ENCODE data around the gene TMOD3. TPM values are rescaled to one million over a fixed set of nuclear protein-coding genes. Genes with fewer than 3 reads are reported as not detected.

TMOD3 gene
- total and polyA plus RNA-seq, 4 donors, result 12.4 to 108 (median 41.1) TPM

DNA sequence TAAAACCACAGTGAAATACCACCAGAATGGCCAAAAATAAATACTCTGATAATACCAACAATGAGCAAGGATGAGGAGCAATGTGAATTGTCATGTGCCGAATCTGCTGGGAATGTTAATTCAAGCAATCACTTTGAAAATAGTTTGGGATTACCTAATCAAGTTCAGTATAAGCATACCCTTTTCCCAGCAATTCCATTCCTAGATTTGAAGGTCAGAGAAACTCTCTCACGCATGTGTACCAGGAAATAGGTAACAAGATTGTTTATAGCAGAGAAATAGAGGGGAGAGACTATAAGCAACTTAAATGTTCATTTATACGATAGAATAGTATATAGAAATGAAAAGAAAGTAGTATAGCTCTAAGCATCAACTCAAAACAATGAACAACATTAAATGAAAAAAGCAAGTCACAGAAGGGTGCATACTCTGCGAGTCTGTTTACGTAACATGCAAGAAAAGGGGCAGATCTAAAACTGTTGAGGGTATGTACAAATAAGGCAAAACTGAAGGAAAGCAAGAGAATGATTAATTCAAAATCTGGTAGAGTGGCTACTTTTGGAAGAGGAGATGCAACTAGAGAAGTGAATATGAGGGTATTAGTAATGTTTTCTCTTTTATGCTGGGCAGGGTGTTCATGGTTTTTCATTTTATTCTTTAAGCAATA lies 27.4 kb downstream of the TMOD3 start:
- WGBS, 2 donors, result 65 to 76% methylated on average over 5 of the region's 5 CpGs
- Histone ChIP-seq H3K4me3 (no peak overlapping the region), H3K27ac (ENCODE audit: low read depth in 1 of 2, low read length in 1 of 2) (no peak overlapping the region), H3K27me3 (ENCODE audit: control insufficient read depth in 3 of 3, insufficient read depth in 3 of 3, low read length in 2 of 3) (no peaks in the 10 kb centered on the region), H3K36me3 (ENCODE audit: control insufficient read depth in 4 of 4, insufficient read depth in 4 of 4, low read length in 4 of 4) (peaks cover 0 to 4% (median under 1%) of the 10 kb centered on the region in 4 donors), H3K9ac (ENCODE audit: insufficient read depth in 1 of 2, low read length in 2 of 2) (no peak overlapping the region), H3K4me1 (ENCODE audit: control insufficient read depth in 5 of 5, insufficient read depth in 5 of 5, low read length in 5 of 5) (peaks cover 5 to 15% (median 7%) of the 10 kb centered on the region in 5 donors), H3K9me3 (ENCODE audit: control insufficient read depth in 4 of 4, insufficient read depth in 3 of 4, low read length in 3 of 4) (no peaks in the 10 kb centered on the region)
- TF ChIP-seq, protein P1, sequence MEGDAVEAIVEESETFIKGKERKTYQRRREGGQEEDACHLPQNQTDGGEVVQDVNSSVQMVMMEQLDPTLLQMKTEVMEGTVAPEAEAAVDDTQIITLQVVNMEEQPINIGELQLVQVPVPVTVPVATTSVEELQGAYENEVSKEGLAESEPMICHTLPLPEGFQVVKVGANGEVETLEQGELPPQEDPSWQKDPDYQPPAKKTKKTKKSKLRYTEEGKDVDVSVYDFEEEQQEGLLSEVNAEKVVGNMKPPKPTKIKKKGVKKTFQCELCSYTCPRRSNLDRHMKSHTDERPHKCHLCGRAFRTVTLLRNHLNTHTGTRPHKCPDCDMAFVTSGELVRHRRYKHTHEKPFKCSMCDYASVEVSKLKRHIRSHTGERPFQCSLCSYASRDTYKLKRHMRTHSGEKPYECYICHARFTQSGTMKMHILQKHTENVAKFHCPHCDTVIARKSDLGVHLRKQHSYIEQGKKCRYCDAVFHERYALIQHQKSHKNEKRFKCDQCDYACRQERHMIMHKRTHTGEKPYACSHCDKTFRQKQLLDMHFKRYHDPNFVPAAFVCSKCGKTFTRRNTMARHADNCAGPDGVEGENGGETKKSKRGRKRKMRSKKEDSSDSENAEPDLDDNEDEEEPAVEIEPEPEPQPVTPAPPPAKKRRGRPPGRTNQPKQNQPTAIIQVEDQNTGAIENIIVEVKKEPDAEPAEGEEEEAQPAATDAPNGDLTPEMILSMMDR (IDR thresholded peaks at IDR 0.05; ENCODE audit: control extremely low read depth, extremely low read depth), result no peak
- no peak for DNase-seq
- no peak for ATAC-seq (ENCODE audit: insufficient read depth, low FRiP score)

DNA sequence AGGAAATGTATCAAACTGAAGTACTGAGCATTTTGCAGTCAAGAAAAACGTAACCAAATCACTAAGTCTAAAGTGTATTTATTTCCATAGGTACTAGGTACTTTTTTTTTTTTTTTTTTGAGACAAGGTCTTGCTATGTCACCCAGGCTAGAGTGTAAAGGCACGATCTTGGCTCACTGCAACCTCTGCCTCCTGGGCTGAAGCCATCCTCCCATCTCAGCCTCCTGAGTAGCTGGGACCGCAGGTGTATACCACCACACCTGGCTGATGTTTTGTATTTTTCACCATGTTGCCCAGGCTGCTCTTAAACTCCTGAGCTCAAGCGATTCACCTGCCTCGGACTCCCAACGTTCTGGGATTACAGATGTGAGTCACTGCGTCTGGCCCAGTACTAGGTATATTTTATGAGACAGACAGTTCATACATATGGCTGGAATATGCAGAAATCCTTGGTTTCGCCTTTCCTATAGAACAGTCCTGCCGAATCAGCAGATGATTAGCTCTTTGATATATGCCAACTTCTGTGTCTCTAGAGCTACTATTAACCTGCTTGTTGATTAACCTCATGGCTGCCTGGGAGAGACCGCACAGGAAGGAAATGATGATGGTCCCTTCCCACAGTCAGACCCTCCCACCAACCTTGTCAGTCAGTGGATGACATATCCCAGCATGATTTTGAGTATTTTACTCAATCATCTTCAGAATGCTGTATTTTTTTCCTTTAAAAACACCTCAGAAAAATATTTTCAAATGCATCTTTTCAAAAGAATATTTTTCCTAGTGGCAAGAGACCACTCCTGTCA lies 32.3 kb downstream of the TMOD3 start:
- Histone ChIP-seq H3K36me3 (ENCODE audit: control insufficient read depth in 4 of 4, insufficient read depth in 4 of 4, low read length in 4 of 4) (peaks cover 13 to 18% (median 15%) of the 10 kb centered on the region in 4 donors), H3K9ac (ENCODE audit: insufficient read depth in 1 of 2, low read length in 2 of 2) (no peak overlapping the region), H3K4me3 (no peak overlapping the region), H3K27me3 (ENCODE audit: control insufficient read depth in 3 of 3, insufficient read depth in 3 of 3, low read length in 2 of 3) (no peaks in the 10 kb centered on the region), H3K27ac (ENCODE audit: low read depth in 1 of 2, low read length in 1 of 2) (no peak overlapping the region), H3K4me1 (ENCODE audit: control insufficient read depth in 5 of 5, insufficient read depth in 5 of 5, low read length in 5 of 5) (peaks cover 4 to 13% (median 12%) of the 10 kb centered on the region in 5 donors), H3K9me3 (ENCODE audit: control insufficient read depth in 4 of 4, insufficient read depth in 3 of 4, low read length in 3 of 4) (no peaks in the 10 kb centered on the region)
- DNase-seq, result no peak
- TF ChIP-seq, protein P1 (IDR thresholded peaks at IDR 0.05; ENCODE audit: control extremely low read depth, extremely low read depth), result no peak
- 81 to 87% methylated on average over 10 of the region's 10 CpGs for WGBS, 2 donors
- no peak for ATAC-seq (ENCODE audit: insufficient read depth, low FRiP score)

DNA sequence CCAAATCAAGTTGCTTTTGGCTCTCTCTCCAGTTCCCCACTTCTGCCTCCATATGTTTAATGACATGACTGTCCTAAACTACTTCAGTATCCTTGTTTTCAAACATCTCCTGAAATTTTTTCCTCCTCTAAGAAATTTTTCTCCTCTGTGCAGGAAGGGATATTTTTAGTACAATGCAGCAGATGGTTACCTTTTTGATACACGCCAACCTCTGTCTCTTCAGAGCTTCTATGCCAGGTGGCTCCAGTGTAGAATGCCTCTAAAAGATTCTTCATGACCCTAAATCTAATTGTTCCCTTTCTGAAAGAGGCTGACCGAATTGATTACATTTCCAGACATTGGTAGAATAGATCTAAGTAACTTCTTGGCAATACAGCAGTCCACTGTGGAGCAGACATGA lies 33.7 kb downstream of the TMOD3 start:
- peaks cover 13 to 25% (median 18%) of the 10 kb centered on the region in 4 donors for H3K36me3 ChIP-seq (ENCODE audit: control insufficient read depth in 4 of 4, insufficient read depth in 4 of 4, low read length in 4 of 4)
- WGBS, 2 donors, result 94 to 99% methylated on average over 2 of the region's 2 CpGs
- no peak for ATAC-seq (ENCODE audit: insufficient read depth, low FRiP score)

More for the DNA sequence above, 33.7 kb downstream of the TMOD3 start:
- Histone ChIP-seq H3K27me3 (ENCODE audit: control insufficient read depth in 3 of 3, insufficient read depth in 3 of 3, low read length in 2 of 3) (no peaks in the 10 kb centered on the region), H3K4me3 (no peak overlapping the region), H3K9me3 (ENCODE audit: control insufficient read depth in 4 of 4, insufficient read depth in 3 of 4, low read length in 3 of 4) (no peaks in the 10 kb centered on the region), H3K9ac (ENCODE audit: insufficient read depth in 1 of 2, low read length in 2 of 2) (no peak overlapping the region), H3K27ac (ENCODE audit: low read depth in 1 of 2, low read length in 1 of 2) (no peak overlapping the region), H3K4me1 (ENCODE audit: control insufficient read depth in 5 of 5, insufficient read depth in 5 of 5, low read length in 5 of 5) (peaks cover 0 to 15% (median 10%) of the 10 kb centered on the region in 5 donors)
- DNase-seq, result no peak
- TF ChIP-seq, protein P1 (IDR thresholded peaks at IDR 0.05; ENCODE audit: control extremely low read depth, extremely low read depth), result no peak

Data from lung (tissue), 12 donors.